Nephron (organoid): ENCODE data around the gene USP12.

Experiments used
- H3K27ac Mint-ChIP-seq, 3 experiments: 2 replicates each; pipeline ENCODE4 v1.8.0; 2020; ENCODE audit warnings: mixed read lengths in 3 of 3, mild to moderate bottlenecking in 2 of 3, moderate library complexity in 1 of 3
- H3K27me3 Mint-ChIP-seq: 2 replicates; pipeline ENCODE4 v1.8.0; 2021; ENCODE audit warnings: low read depth, mild to moderate bottlenecking, moderate library complexity, mixed read lengths
- H3K36me3 Mint-ChIP-seq: 2 replicates; pipeline ENCODE4 v1.8.0; 2020; ENCODE audit warnings: low read depth, mixed read lengths
- H3K4me1 Mint-ChIP-seq: 2 replicates; pipeline ENCODE4 v1.8.0; 2020; ENCODE audit warnings: mixed read lengths
- H3K4me3 Mint-ChIP-seq, 3 experiments: 2 replicates each; pipeline ENCODE4 v1.8.0; 2020; ENCODE audit warnings: mild to moderate bottlenecking in 3 of 3, mixed read lengths in 3 of 3, moderate library complexity in 2 of 3
- H3K9me3 Mint-ChIP-seq: 2 replicates; pipeline ENCODE4 v1.8.0; 2020; ENCODE audit warnings: mixed read lengths
- CTCF ChIP-seq, 3 experiments: fragments of 200-600 bp; sonication (generic); IDR thresholded peaks; one replicate each; pipeline ENCODE4 v1.5.0; 2021; ENCODE audit warnings: antibody characterized with exemption in 3 of 3; ENCODE audit not compliant: unreplicated experiment in 3 of 3

USP12 gene

GRCh38 chr13:27208514-27208913, 36.9 kb upstream of the USP12 start:
- Mint-ChIP-seq H3K27ac (no peak overlapping the region), H3K27me3 (peaks cover 4% of the 10 kb centered on the region), H3K4me1 (no peaks in the 10 kb centered on the region), H3K4me3 (no peak overlapping the region), H3K9me3 (peaks cover 16% of the 10 kb centered on the region), H3K36me3 (no peaks in the 10 kb centered on the region)
- no peak for TF ChIP-seq CTCF (IDR thresholded peaks at IDR 0.05; ENCODE audit: unreplicated experiment in 3 of 3)

GRCh38 chr13:27203854-27204253, 32.2 kb upstream of the USP12 start:
- H3K27me3 Mint-ChIP-seq, result peaks cover 4% of the 10 kb centered on the region
- no peaks in the 10 kb centered on the region for H3K36me3 Mint-ChIP-seq
- H3K27ac Mint-ChIP-seq, result no peak overlapping the region
- no peak for TF ChIP-seq CTCF (IDR thresholded peaks at IDR 0.05; ENCODE audit: unreplicated experiment in 3 of 3)
- H3K9me3 Mint-ChIP-seq, result peaks cover 10% of the 10 kb centered on the region
- no peaks in the 10 kb centered on the region for H3K4me1 Mint-ChIP-seq
- no peak overlapping the region for H3K4me3 Mint-ChIP-seq

GRCh38 chr13:27203186-27203585, 31.6 kb upstream of the USP12 start:
- Mint-ChIP-seq H3K4me1 (no peaks in the 10 kb centered on the region), H3K27ac (no peak overlapping the region), H3K9me3 (peaks cover 9% of the 10 kb centered on the region), H3K27me3 (peaks cover 4% of the 10 kb centered on the region), H3K36me3 (no peaks in the 10 kb centered on the region), H3K4me3 (no peak overlapping the region)
- no peak for TF ChIP-seq CTCF (IDR thresholded peaks at IDR 0.05; ENCODE audit: unreplicated experiment in 3 of 3)

GRCh38 chr13:27201661-27202060, 30.1 kb upstream of the USP12 start:
- H3K27ac Mint-ChIP-seq, result no peak overlapping the region
- peaks cover 4% of the 10 kb centered on the region for H3K27me3 Mint-ChIP-seq
- no peaks in the 10 kb centered on the region for H3K4me1 Mint-ChIP-seq
- no peak overlapping the region for H3K4me3 Mint-ChIP-seq
- TF ChIP-seq CTCF (IDR thresholded peaks at IDR 0.05; ENCODE audit: unreplicated experiment in 3 of 3), result no peak
- no peaks in the 10 kb centered on the region for H3K36me3 Mint-ChIP-seq
- H3K9me3 Mint-ChIP-seq, result peaks cover 11% of the 10 kb centered on the region

DNA sequence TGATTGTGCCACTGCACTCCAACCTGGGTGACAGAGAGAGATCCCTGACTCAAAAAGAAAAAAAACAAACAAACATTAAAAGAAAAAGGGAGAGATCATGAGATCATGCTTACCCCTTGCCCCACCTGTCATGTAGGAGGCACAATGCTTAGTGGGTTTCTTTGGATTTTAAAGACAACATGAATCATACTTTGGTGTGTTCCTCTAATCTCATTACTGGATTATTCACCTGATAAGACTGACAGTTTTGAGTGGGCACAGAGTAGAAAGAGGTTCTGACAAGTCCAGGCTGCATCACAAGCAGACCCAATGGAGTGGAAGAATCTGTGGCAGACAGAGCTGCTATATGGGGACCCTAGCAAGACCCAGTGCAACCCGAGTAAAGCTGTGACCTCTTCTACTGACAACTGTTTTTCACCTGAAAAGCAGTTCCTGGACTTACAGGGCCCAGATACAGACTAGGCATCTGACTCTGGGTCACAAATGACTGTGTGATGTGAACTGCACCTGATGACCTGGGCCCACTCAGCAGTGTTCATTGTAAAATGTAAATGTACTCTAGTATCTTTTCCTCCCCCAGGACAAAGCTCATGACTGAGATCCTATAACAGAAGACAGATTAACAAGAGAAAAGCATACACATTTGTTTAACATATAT, 28.9 kb upstream of the USP12 start:
- no peak overlapping the region for H3K27ac Mint-ChIP-seq
- H3K36me3 Mint-ChIP-seq, result no peaks in the 10 kb centered on the region
- TF ChIP-seq CTCF (IDR thresholded peaks at IDR 0.05; ENCODE audit: unreplicated experiment in 3 of 3), result no peak
- H3K27me3 Mint-ChIP-seq, result peaks cover 4% of the 10 kb centered on the region
- H3K4me3 Mint-ChIP-seq, result no peak overlapping the region
- peaks cover 11% of the 10 kb centered on the region for H3K9me3 Mint-ChIP-seq
- H3K4me1 Mint-ChIP-seq, result no peaks in the 10 kb centered on the region

DNA sequence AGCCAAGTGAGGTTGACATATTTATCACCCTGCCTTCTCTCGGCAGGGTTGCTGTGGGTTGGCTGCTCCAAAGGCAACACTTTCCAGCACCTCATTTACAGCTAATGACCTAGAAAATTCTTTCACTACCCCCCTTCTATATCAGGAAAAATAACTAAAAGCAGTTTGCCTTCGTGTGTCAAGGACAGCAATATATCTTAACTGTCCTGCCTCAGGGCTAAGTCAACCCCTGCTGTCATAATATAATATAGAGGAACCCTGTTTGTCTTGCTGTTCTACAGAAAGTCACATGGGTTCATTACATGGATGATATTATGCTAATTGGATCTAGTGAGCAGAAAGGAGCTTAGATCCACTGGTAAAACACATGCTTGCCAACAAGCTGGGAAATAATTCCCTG, 28.1 kb upstream of the USP12 start:
- H3K27me3 Mint-ChIP-seq, result peaks cover 3% of the 10 kb centered on the region
- peaks cover 16% of the 10 kb centered on the region for H3K9me3 Mint-ChIP-seq
- no peaks in the 10 kb centered on the region for H3K4me1 Mint-ChIP-seq
- H3K4me3 Mint-ChIP-seq, result no peak overlapping the region
- no peaks in the 10 kb centered on the region for H3K36me3 Mint-ChIP-seq
- H3K27ac Mint-ChIP-seq, result no peak overlapping the region
- TF ChIP-seq CTCF (IDR thresholded peaks at IDR 0.05; ENCODE audit: unreplicated experiment in 3 of 3), result no peak
